Measurements from ENCODE around the gene ST6GALNAC5. TPM values are rescaled to one million over a fixed set of nuclear protein-coding genes. Genes with fewer than 3 reads are reported as not detected.

The ST6GALNAC5 gene
- total RNA-seq, 2 donors from 2014 or later: not detected

DNA sequence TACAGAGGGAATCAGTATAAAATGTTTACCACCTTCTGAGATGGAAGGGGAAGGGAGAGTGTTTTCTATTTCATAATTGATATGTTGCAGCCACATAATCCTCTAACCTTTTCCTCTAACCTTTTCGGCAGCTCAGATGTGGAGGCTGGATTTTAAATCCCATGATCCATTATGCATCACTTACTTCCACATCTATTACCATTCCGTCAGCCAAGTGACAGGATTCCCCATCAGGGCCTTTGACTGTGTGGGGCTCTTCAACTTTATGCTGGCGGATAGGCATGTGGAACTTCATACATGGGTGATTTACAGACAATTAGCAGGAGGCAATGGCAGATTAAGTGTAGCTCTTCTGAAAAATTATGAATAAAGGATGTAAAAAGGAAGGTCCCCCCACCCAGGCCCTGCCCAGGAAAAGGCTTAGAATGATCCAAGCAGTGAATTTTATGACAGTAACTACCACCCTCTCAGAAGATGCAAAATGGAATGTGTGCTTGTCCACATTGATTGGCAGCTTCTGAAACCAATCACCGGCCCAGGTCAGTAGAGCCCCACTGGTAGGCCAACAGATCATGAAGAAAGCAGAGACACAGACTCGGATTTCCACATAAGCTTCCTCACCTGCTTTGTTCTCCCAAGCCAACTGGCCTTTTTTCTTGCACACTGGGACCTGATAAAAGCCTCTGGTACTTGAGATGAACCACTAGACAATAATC lies 147.0 kb downstream of the ST6GALNAC5 start:
- peaks cover 2% of the 10 kb centered on the region for H3K4me1 Mint-ChIP-seq

DNA sequence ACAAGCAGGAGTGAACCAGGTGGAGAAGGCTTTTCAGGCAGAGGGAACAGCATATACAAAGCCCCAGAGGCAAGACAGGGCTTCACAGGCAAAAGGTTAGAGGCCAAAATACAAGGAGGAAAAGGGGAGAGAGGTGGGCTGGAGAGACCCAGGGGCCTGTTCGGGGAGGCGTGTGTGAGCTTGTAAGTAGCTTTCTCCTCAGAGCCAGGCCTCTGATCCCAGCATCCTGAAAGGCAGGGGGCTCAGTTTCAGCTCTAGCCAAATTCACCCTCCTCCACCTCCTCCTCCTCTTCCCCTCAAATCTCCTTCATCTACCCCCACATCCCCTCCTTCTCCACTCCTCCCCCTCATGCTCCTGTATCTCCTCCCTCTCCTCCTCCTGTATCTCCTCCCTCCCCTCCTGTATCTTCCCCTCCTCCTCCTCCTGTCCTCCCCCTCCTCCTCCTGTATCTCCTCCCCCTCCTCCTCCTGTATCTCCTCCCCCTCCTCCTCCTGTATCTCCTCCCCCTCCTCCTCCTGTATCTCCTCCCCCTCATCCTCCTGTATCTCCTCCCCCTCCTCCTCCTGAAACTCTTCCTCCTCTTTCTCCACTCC lies 148.6 kb downstream of the ST6GALNAC5 start:
- DNase-seq: no peak
- H3K4me3 Mint-ChIP-seq: no peak overlapping the region
- no peaks in the 10 kb centered on the region for H3K9me3 ChIP-seq (ENCODE audit: control insufficient read depth, low read length, poor library complexity, severe bottlenecking)
- H3K4me1 Mint-ChIP-seq: peaks cover 2% of the 10 kb centered on the region
- no peak overlapping the region for H3K27ac Mint-ChIP-seq
- peaks cover 28% of the 10 kb centered on the region for H3K27me3 Mint-ChIP-seq
- ATAC-seq: no peak
- no peaks in the 10 kb centered on the region for H3K36me3 Mint-ChIP-seq (ENCODE audit: low read depth)

More for the DNA sequence above, 147.0 kb downstream of the ST6GALNAC5 start:
- H3K27ac Mint-ChIP-seq: no peak overlapping the region
- no peak for DNase-seq
- H3K9me3 ChIP-seq (ENCODE audit: control insufficient read depth, low read length, poor library complexity, severe bottlenecking): no peaks in the 10 kb centered on the region
- no peak for ATAC-seq
- peaks cover 34% of the 10 kb centered on the region for H3K27me3 Mint-ChIP-seq
- H3K4me3 Mint-ChIP-seq: no peak overlapping the region
- no peaks in the 10 kb centered on the region for H3K36me3 Mint-ChIP-seq (ENCODE audit: low read depth)

DNA sequence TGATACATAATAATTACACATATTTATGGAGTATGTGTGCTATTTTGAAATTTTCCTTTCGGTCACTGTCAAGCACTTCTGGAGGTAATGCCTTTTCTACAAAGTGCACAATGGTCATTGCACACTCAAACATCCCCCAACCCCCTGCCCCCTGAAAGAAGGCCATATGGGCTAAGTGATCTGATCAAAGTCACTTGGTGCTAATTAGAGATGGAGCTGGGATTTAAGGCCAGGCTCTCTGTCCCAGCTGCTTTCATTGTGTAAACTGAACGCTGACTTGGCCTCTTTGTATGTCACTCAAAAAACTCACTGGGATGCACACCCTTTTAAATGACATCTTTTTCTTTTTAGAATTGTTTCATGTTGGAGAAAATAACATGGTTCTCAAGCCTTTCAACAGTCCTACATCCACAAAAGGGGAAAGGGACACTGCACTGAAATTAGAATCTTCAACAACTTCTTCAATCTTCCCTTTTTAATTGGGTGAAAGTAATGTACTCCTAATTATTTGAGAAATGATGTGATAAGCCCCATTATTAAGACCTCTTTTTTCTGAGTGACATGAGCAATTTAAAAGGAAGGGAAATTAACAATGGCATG lies 149.2 kb downstream of the ST6GALNAC5 start:
- H3K9me3 ChIP-seq (ENCODE audit: control insufficient read depth, low read length, poor library complexity, severe bottlenecking): no peaks in the 10 kb centered on the region
- Mint-ChIP-seq H3K4me1 (peaks cover 2% of the 10 kb centered on the region), H3K4me3 (no peak overlapping the region), H3K36me3 (ENCODE audit: low read depth) (no peaks in the 10 kb centered on the region), H3K27me3 (peaks cover 25% of the 10 kb centered on the region), H3K27ac (no peak overlapping the region)
- no peak for ATAC-seq
- DNase-seq: no peak

DNA sequence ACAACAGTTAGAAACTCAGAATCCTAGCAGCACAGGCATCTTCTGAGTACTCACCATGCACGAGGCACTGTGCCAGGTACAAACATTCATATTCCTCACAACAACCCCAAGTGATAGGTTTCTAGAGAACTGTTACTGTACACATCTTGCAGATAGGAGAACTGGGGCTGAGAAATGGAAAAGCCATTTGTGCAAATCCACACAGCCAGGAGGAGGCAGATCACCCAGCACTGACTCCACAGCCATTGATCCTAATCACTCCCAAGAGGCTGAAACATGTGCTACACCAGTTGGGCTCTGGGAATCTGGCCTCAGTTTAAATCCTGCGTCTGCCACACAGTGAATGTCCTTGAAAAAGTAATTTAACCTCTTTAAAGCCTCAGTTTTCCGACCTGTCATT lies 151.0 kb downstream of the ST6GALNAC5 start:
- Mint-ChIP-seq H3K4me1 (peaks cover 2% of the 10 kb centered on the region), H3K36me3 (ENCODE audit: low read depth) (no peaks in the 10 kb centered on the region), H3K27ac (no peak overlapping the region), H3K27me3 (peaks cover 31% of the 10 kb centered on the region), H3K4me3 (no peak overlapping the region)
- H3K9me3 ChIP-seq (ENCODE audit: control insufficient read depth, low read length, poor library complexity, severe bottlenecking): no peaks in the 10 kb centered on the region
- ATAC-seq (no peak), DNase-seq (no peak)

DNA sequence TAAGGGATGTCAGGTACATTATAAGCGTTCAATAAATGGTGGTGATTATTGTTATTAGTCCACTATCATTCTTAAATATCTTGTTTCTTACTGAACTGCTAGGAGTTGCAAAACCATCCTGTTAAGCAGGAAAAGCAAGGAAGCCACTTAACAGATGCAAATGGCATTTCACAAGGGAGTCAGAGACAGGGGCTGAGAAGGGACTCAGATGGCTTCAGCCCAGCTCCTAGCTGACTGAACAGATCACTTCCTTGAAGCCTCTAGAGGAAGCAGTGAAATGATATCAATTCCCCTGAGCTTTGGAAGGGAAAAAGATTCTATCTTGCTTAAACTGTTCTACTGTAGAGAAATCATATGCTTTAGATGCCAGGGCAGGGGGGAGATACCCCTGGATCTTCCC lies 151.5 kb downstream of the ST6GALNAC5 start:
- H3K4me3 Mint-ChIP-seq: no peak overlapping the region
- ATAC-seq: no peak

DNA sequence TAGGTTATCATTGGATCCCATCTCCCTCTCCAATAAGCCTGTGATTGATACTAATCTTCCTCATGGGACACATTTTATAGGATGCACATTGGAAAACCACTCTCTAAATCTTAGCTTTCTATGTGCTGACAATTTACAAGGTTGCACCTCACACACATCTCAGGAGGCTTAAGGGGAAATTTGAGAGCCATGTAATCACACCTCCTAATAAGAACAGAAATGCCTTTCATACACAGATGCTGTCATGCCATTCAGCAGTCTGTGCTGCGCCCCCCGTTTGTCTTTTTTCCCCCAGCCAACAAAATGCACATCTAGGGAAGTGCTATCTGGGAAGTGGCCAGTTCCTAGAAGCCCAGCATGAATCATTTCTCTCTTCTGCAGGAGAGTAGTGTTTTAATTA lies 154.5 kb downstream of the ST6GALNAC5 start:
- ATAC-seq (no peak), DNase-seq (no peak)
- Mint-ChIP-seq H3K27me3 (peaks cover 41% of the 10 kb centered on the region), H3K36me3 (ENCODE audit: low read depth) (no peaks in the 10 kb centered on the region), H3K4me1 (no peaks in the 10 kb centered on the region), H3K27ac (no peak overlapping the region), H3K4me3 (no peak overlapping the region)
- no peaks in the 10 kb centered on the region for H3K9me3 ChIP-seq (ENCODE audit: control insufficient read depth, low read length, poor library complexity, severe bottlenecking)

More for the DNA sequence above, 151.5 kb downstream of the ST6GALNAC5 start:
- H3K9me3 ChIP-seq (ENCODE audit: control insufficient read depth, low read length, poor library complexity, severe bottlenecking): no peaks in the 10 kb centered on the region
- Mint-ChIP-seq H3K27ac (no peak overlapping the region), H3K27me3 (peaks cover 31% of the 10 kb centered on the region), H3K4me1 (peaks cover 2% of the 10 kb centered on the region), H3K36me3 (ENCODE audit: low read depth) (no peaks in the 10 kb centered on the region)
- no peak for DNase-seq

DNA sequence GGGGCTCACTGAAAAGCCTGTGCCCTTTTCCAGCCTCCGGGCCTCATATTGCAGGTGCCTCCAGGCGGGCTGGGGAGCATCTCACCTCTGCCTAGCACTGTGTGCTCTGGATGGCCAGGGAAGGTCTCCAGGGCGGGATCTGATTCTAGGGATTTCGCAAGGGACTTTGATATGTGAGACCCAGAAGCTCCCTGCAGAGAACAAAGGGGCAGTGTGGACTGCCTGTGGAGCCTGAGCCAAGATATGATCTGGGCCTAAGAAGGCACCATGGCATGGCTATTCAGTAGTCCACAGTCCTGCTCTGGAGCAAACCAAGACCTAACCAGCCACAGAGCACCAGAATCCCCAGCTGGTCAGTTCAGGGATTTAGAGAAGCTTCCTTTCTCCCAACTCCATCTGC lies 157.2 kb downstream of the ST6GALNAC5 start:
- Mint-ChIP-seq H3K36me3 (ENCODE audit: low read depth) (no peaks in the 10 kb centered on the region), H3K4me3 (no peak overlapping the region), H3K27ac (no peak overlapping the region), H3K27me3 (peaks cover 31% of the 10 kb centered on the region), H3K4me1 (no peaks in the 10 kb centered on the region)
- DNase-seq (no peak), ATAC-seq (no peak)
- no peaks in the 10 kb centered on the region for H3K9me3 ChIP-seq (ENCODE audit: control insufficient read depth, low read length, poor library complexity, severe bottlenecking)

DNA sequence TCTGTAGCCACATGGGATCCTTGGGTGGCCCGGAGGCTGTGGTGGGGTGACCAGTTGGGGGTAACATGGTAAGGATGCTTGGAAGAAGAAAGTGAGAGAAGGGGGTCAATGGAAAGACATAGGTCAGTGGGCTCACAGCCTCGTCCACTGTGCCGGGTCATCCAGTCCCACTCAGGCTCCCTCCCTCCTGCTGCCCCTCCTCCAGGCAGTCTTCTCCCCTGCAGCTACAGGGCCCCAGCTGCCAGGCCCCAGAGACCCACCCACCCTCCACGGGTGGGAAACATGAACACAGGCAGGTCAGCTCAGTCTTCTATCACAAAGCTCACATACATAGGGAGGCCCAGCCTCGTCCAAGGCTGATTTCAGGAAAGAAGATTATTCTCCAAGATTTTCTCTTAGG lies 158.3 kb downstream of the ST6GALNAC5 start:
- H3K9me3 ChIP-seq (ENCODE audit: control insufficient read depth, low read length, poor library complexity, severe bottlenecking): no peaks in the 10 kb centered on the region
- DNase-seq: no peak
- no peaks in the 10 kb centered on the region for H3K4me1 Mint-ChIP-seq
- H3K27me3 Mint-ChIP-seq: peaks cover 38% of the 10 kb centered on the region
- no peak overlapping the region for H3K4me3 Mint-ChIP-seq
- no peak for ATAC-seq
- no peak overlapping the region for H3K27ac Mint-ChIP-seq
- no peaks in the 10 kb centered on the region for H3K36me3 Mint-ChIP-seq (ENCODE audit: low read depth)

DNA sequence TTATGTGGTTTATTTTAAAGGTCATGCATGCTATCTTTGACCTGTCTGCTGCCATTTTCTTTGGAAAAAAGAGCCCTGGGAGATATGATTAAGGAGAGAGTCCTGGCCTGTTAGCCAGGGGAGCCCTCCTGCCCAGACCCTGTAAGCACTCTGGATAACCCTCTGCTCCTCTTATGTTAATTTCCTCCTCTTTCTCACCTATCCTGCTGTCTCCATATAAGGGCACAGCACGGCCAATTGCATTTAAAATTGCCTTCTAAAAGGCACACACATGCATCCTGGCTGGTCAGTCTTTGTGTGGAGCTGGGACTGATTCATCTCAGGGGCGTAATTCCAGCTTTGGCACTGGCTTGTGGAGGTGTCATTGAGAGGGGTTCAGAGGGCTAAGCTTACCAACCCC lies 158.9 kb downstream of the ST6GALNAC5 start:
- peaks cover 38% of the 10 kb centered on the region for H3K27me3 Mint-ChIP-seq

DNA sequence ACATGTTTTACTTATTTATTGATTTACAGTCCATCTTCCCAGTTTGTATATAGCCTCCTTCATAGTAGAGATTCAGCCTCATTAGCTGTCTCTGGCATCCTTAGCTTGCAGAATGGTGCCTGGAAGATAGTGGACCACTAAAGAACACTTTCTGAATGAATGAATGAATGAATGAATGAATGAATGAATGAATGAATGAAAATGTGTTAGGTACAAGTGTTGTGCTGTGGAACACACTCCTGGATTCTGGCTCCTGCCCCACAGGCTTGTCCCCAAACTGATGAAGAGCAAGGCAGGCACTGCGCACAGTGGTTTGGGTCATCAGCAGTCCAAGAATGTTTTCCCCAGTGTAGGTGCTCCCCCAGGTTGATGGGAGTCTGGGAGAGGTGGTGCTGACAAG lies 159.4 kb downstream of the ST6GALNAC5 start:
- no peak for ATAC-seq
- no peaks in the 10 kb centered on the region for H3K36me3 Mint-ChIP-seq (ENCODE audit: low read depth)
- no peak overlapping the region for H3K4me3 Mint-ChIP-seq
- no peak for DNase-seq
- peaks cover 36% of the 10 kb centered on the region for H3K27me3 Mint-ChIP-seq
- H3K4me1 Mint-ChIP-seq: no peaks in the 10 kb centered on the region
- H3K9me3 ChIP-seq (ENCODE audit: control insufficient read depth, low read length, poor library complexity, severe bottlenecking): no peaks in the 10 kb centered on the region
- H3K27ac Mint-ChIP-seq: no peak overlapping the region

More for the DNA sequence above, 158.9 kb downstream of the ST6GALNAC5 start:
- DNase-seq (no peak), ATAC-seq (no peak)
- Mint-ChIP-seq H3K4me1 (no peaks in the 10 kb centered on the region), H3K36me3 (ENCODE audit: low read depth) (no peaks in the 10 kb centered on the region), H3K27ac (no peak overlapping the region), H3K4me3 (no peak overlapping the region)
- H3K9me3 ChIP-seq (ENCODE audit: control insufficient read depth, low read length, poor library complexity, severe bottlenecking): no peaks in the 10 kb centered on the region

DNA sequence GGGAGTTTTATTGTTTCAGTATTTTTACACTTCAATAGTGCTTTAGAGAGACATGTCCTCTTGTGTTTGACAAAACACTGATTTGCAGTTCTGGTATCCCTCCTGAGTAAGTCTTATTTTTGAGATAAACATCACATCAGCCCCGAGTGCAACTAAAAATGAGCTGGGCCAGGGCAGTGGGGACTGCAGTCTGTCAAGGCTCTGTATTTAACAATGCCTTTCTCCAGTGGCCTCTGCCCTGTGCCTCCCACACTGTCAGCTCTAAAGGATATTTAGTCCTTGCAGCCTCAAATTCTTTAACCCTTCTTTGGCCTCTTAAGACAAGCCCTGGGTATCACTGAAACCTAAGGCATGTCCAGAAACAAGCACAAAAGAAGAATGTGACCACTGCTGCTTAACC lies 160.6 kb downstream of the ST6GALNAC5 start:
- ATAC-seq (no peak), DNase-seq (no peak)
- peaks cover 34% of the 10 kb centered on the region for H3K27me3 Mint-ChIP-seq
- H3K36me3 Mint-ChIP-seq (ENCODE audit: low read depth): no peaks in the 10 kb centered on the region
- no peak overlapping the region for H3K27ac Mint-ChIP-seq
- H3K4me3 Mint-ChIP-seq: no peak overlapping the region
- H3K9me3 ChIP-seq (ENCODE audit: control insufficient read depth, low read length, poor library complexity, severe bottlenecking): no peaks in the 10 kb centered on the region
- no peaks in the 10 kb centered on the region for H3K4me1 Mint-ChIP-seq

DNA sequence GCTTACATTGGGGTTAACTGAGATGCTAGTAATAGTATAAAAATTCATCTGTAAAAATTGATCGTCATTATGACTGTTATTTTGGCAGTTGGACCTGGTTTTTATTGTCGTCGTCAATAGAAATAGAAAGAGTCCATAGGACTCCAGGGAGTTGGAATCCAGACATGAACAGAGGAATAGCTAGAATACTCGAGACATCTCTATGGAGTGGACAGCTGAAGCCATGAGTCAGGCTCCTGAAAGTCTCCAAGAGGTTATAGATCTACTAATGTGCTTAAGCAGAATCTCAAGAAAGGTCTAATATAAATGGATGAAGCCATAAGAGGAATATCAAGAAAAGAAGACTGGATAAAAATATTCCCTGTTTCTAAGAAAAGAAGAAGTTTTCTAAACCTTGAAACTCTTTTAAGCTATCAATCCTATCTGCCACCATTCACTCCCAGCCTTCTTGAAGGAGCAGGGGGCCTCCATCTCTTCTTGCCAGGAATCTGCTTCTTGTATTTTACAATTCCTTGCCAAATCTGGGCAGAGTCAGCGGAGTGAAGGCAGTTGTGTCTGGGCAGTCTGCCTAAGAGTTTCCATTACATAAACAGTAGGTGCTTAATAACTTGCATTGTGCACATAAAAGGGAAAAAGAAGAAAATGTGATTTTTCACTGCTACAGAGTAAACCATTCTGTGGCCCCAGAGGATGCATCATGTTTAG lies 163.3 kb downstream of the ST6GALNAC5 start:
- no peak for DNase-seq
- no peaks in the 10 kb centered on the region for H3K9me3 ChIP-seq (ENCODE audit: control insufficient read depth, low read length, poor library complexity, severe bottlenecking)
- H3K4me3 Mint-ChIP-seq: no peak overlapping the region
- no peaks in the 10 kb centered on the region for H3K36me3 Mint-ChIP-seq (ENCODE audit: low read depth)
- no peaks in the 10 kb centered on the region for H3K4me1 Mint-ChIP-seq
- peaks cover 37% of the 10 kb centered on the region for H3K27me3 Mint-ChIP-seq
- no peak for ATAC-seq
- no peak overlapping the region for H3K27ac Mint-ChIP-seq

DNA sequence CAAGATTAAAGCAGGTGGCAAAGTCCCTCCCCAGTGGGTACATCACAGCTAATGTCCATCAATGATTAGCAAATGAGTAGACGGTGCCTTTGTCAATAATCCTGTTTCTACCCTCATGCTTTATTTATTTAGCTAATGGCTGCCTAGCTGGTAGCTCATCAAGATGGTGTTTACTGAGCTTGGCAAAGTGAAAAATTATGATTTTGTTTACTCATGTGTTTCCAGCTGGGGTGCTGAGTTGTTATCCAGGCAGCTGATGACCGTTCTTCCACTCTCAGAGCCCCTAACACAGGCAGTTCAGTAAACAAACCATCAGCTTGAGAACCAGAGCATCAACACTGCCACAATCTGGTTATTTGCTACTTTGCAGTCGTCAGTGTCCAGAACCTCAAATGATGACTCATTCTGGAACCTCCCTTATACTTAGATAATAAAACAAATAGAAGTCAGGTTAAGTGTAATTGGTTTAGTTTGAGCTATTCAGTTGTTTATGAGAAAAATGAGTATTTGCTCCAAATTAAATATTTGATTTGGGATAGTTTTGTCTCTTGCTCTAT lies 163.9 kb downstream of the ST6GALNAC5 start:
- Mint-ChIP-seq H3K36me3 (ENCODE audit: low read depth) (no peaks in the 10 kb centered on the region), H3K27me3 (peaks cover 31% of the 10 kb centered on the region), H3K4me3 (no peak overlapping the region), H3K4me1 (no peaks in the 10 kb centered on the region), H3K27ac (no peak overlapping the region)
- DNase-seq (no peak), ATAC-seq (no peak)
- no peaks in the 10 kb centered on the region for H3K9me3 ChIP-seq (ENCODE audit: control insufficient read depth, low read length, poor library complexity, severe bottlenecking)
